ENCODE results near the gene SLC41A1. TPM values are rescaled to one million over a fixed set of nuclear protein-coding genes. Genes with fewer than 3 reads are reported as not detected.

The SLC41A1 gene
- total RNA-seq, 3 donors from 2014 or later (not counting 1 experiment from before 2014, with no cell fraction given), result 35.3 to 47.1 (median 39.5) TPM

DNA sequence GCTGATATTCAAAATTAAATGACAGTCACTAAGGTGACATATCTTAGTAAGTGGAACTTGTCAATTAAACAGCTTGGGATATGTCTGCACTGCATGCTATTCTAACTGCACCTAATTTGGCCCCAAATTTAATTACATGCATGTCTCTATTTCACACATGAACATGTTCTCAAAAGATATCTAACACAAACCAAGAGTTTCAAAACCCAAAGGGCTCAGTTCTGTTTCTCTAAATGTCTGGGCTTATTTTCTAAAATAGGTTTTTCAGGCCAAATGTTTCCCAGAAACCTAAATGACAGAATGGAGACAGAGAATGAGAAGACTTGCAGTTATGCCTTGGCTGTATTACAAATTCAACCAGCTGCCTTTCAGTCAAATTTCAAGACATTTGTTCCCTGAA lies 49.0 kb downstream of the SLC41A1 start:
- ATAC-seq, result no peak
- Mint-ChIP-seq H3K9me3 (no peaks in the 10 kb centered on the region), H3K36me3 (peaks cover 8% of the 10 kb centered on the region), H3K27ac (peak overlapping the region; percentile 47 to 98), H3K4me3 (no peak overlapping the region), H3K27me3 (ENCODE audit: low read depth in 2 of 2) (no peaks in the 10 kb centered on the region), H3K4me1 (peaks cover 25 to 31% of the 10 kb centered on the region in 2 donors)
- Histone ChIP-seq H3K36me3 (ENCODE audit: control insufficient read depth, insufficient read depth, low read length) (peaks cover 26% of the 10 kb centered on the region), H3K27ac (ENCODE audit: low read length) (no peak overlapping the region), H3K4me3 (ENCODE audit: low read length) (no peak overlapping the region), H3K27me3 (ENCODE audit: control insufficient read depth, insufficient read depth, low read length) (no peaks in the 10 kb centered on the region), H3K9me3 (ENCODE audit: control insufficient read depth, insufficient read depth, low read length) (no peaks in the 10 kb centered on the region), H3K4me1 (ENCODE audit: control insufficient read depth, insufficient read depth, low read length) (no peaks in the 10 kb centered on the region)
- intact Hi-C loops (cut with micrococcal nuclease), result no loop called here
- no peak for DNase-seq
- TF ChIP-seq, protein P1, sequence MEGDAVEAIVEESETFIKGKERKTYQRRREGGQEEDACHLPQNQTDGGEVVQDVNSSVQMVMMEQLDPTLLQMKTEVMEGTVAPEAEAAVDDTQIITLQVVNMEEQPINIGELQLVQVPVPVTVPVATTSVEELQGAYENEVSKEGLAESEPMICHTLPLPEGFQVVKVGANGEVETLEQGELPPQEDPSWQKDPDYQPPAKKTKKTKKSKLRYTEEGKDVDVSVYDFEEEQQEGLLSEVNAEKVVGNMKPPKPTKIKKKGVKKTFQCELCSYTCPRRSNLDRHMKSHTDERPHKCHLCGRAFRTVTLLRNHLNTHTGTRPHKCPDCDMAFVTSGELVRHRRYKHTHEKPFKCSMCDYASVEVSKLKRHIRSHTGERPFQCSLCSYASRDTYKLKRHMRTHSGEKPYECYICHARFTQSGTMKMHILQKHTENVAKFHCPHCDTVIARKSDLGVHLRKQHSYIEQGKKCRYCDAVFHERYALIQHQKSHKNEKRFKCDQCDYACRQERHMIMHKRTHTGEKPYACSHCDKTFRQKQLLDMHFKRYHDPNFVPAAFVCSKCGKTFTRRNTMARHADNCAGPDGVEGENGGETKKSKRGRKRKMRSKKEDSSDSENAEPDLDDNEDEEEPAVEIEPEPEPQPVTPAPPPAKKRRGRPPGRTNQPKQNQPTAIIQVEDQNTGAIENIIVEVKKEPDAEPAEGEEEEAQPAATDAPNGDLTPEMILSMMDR (IDR thresholded peaks at IDR 0.05), result no peak

GRCh38 chr1:205760606-205761005 lies 52.4 kb downstream of the SLC41A1 start:
- Histone ChIP-seq H3K27me3 (ENCODE audit: control insufficient read depth, insufficient read depth, low read length) (no peaks in the 10 kb centered on the region), H3K36me3 (ENCODE audit: control insufficient read depth, insufficient read depth, low read length) (peaks cover 16% of the 10 kb centered on the region), H3K9me3 (ENCODE audit: control insufficient read depth, insufficient read depth, low read length) (no peaks in the 10 kb centered on the region), H3K4me3 (ENCODE audit: low read length) (no peak overlapping the region), H3K4me1 (ENCODE audit: control insufficient read depth, insufficient read depth, low read length) (no peaks in the 10 kb centered on the region), H3K27ac (ENCODE audit: low read length) (no peak overlapping the region)
- intact Hi-C loops (cut with micrococcal nuclease), result no loop called here
- Mint-ChIP-seq H3K4me3 (no peak overlapping the region), H3K27ac (no peak overlapping the region), H3K27me3 (ENCODE audit: low read depth in 2 of 2) (no peaks in the 10 kb centered on the region), H3K4me1 (peaks cover 4 to 11% of the 10 kb centered on the region in 2 donors), H3K9me3 (no peaks in the 10 kb centered on the region), H3K36me3 (no peaks in the 10 kb centered on the region)
- 100% methylated on average over 1 of the region's 3 CpGs for whole genome bisulfite sequencing (ENCODE audit: insufficient coverage)
- TF ChIP-seq, protein P1 (IDR thresholded peaks at IDR 0.05), result no peak
- DNase-seq, result no peak
- ATAC-seq, result no peak

DNA sequence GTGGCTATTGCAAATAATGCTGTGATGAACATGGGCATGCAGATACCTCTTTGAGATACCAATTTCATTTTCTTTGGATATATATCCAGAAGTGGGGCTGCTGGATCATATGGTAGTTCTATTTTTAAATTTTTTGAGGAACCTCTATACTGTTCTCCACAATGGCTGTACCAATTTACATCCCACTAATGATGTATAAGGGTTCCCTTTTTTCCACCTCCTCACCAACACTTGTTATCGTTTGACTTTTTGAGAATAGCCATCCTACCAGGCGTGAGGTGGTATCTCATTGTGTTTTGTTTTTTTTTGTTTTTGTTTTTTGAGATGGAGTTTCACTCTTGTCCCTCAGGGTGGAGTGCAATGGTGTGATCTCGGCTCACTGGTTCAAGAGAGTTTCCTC lies 56.4 kb downstream of the SLC41A1 start:
- DNase-seq, result no peak
- Mint-ChIP-seq H3K36me3 (no peaks in the 10 kb centered on the region), H3K4me1 (peaks cover 0 to 4% of the 10 kb centered on the region in 2 donors), H3K27ac (peak overlapping the region in 1 of 2 donors; percentile 14), H3K9me3 (no peaks in the 10 kb centered on the region), H3K4me3 (no peak overlapping the region), H3K27me3 (ENCODE audit: low read depth in 2 of 2) (no peaks in the 10 kb centered on the region)
- H3K36me3 ChIP-seq (ENCODE audit: control insufficient read depth, insufficient read depth, low read length), result peaks cover 7% of the 10 kb centered on the region
- H3K27ac ChIP-seq (ENCODE audit: low read length), result no peak overlapping the region
- ATAC-seq, result no peak
- intact Hi-C loops (cut with micrococcal nuclease), result no loop called here
- no peak overlapping the region for H3K4me3 ChIP-seq (ENCODE audit: low read length)
- WGBS (ENCODE audit: insufficient coverage), result no CpG with 5 or more reads among the region's 3 CpGs
- H3K27me3 ChIP-seq (ENCODE audit: control insufficient read depth, insufficient read depth, low read length), result no peaks in the 10 kb centered on the region
- H3K4me1 ChIP-seq (ENCODE audit: control insufficient read depth, insufficient read depth, low read length), result no peaks in the 10 kb centered on the region
- no peaks in the 10 kb centered on the region for H3K9me3 ChIP-seq (ENCODE audit: control insufficient read depth, insufficient read depth, low read length)
- TF ChIP-seq, protein P1 (IDR thresholded peaks at IDR 0.05), result no peak

DNA sequence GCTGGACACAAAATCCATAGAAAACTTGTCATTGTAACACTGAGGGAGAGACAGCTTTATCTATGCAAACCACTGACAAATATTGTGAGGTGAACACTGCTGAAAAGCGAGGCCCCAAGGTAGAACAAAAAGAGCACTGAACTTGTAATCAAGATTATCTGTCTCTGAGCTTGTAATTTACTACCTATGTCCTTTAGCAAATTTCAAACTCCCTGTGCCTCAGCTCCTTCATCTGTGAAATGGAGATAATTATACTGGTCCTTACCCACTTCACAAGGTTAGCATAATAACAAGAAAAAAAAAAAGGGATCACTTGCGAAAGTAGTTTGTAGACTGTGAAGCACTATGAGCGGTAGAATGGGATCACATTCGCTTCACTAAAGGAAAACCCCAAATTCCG lies 58.1 kb downstream of the SLC41A1 start:
- H3K9me3 Mint-ChIP-seq, result no peaks in the 10 kb centered on the region
- peaks cover 6% of the 10 kb centered on the region for H3K36me3 Mint-ChIP-seq
- H3K27me3 Mint-ChIP-seq (ENCODE audit: low read depth in 2 of 2), result no peaks in the 10 kb centered on the region
- no peak for DNase-seq
- intact Hi-C loops (cut with micrococcal nuclease), result no loop called here
- H3K4me1 Mint-ChIP-seq, result peaks cover 4 to 8% of the 10 kb centered on the region in 2 donors
- peaks cover 4% of the 10 kb centered on the region for H3K4me1 ChIP-seq (ENCODE audit: control insufficient read depth, insufficient read depth, low read length)
- no peak overlapping the region for H3K27ac ChIP-seq (ENCODE audit: low read length)
- H3K4me3 ChIP-seq (ENCODE audit: low read length), result no peak overlapping the region
- no peaks in the 10 kb centered on the region for H3K27me3 ChIP-seq (ENCODE audit: control insufficient read depth, insufficient read depth, low read length)
- H3K27ac Mint-ChIP-seq, result no peak overlapping the region
- H3K9me3 ChIP-seq (ENCODE audit: control insufficient read depth, insufficient read depth, low read length), result no peaks in the 10 kb centered on the region
- no peak overlapping the region for H3K4me3 Mint-ChIP-seq
- TF ChIP-seq, protein P1 (IDR thresholded peaks at IDR 0.05), result no peak
- no peak for ATAC-seq
- H3K36me3 ChIP-seq (ENCODE audit: control insufficient read depth, insufficient read depth, low read length), result peaks cover 3% of the 10 kb centered on the region
- WGBS (ENCODE audit: insufficient coverage), result 95% methylated on average over 5 of the region's 5 CpGs
